AG09319 (cell line): ENCODE results near the gene ANAPC16.

Source experiments
- DNase-seq: peaks from one replicate; pipeline ENCODE4 v3.0.0-alpha.2; 2010; ENCODE audit warnings: low read depth; ENCODE audit errors: extremely low read depth
- CTCF ChIP-seq: IDR thresholded peaks from 2 replicates; pipeline ENCODE4 v1.5.1; 2011; ENCODE audit warnings: low read depth, mild to moderate bottlenecking, inconsistent platforms, low read length, moderate library complexity

ANAPC16 gene

GRCh38 chr10:72174297-72174662 lies 41.5 kb upstream of the ANAPC16 start:
- TF ChIP-seq CTCF = no peak
- DNase-seq = no peak

GRCh38 chr10:72175149-72175548 lies 40.7 kb upstream of the ANAPC16 start:
- no peak for TF ChIP-seq CTCF
- no peak for DNase-seq

- TF ChIP-seq CTCF = no peak
- DNase-seq = no peak
Observed at GRCh38 chr10:72176701-72177100, 39.1 kb upstream of the ANAPC16 start.

GRCh38 chr10:72177454-72177853 lies 38.4 kb upstream of the ANAPC16 start:
- no peak for TF ChIP-seq CTCF
- DNase-seq = no peak

- no peak for TF ChIP-seq CTCF
- no peak for DNase-seq
Observed at GRCh38 chr10:72184156-72184555, 31.7 kb upstream of the ANAPC16 start.

GRCh38 chr10:72186258-72186981 lies 29.4 kb upstream of the ANAPC16 start:
- DNase-seq = peak; percentile 56
- no peak for TF ChIP-seq CTCF

GRCh38 chr10:72186982-72187330 lies 28.9 kb upstream of the ANAPC16 start:
- no peak for TF ChIP-seq CTCF
- DNase-seq = no peak
